HEK293 (cell line): ENCODE results near the gene COG1.

Experiments
- CTCF ChIA-PET: fragments of 350-600 bp; formaldehyde crosslinking; extraction: SDS; loops from one replicate; lab custom pipeline; 2021; ENCODE audit warnings: antibody characterized with exemption; lab: Yijun Ruan, JAX
- POLR2A ChIA-PET: fragments of 300-600 bp; formaldehyde crosslinking; extraction: SDS; loops from one replicate; lab custom pipeline; 2020; ENCODE audit warnings: antibody characterized with exemption, inconsistent platforms; lab: Yijun Ruan, JAX
- H3K27ac ChIP-seq: fragments of 200-500 bp; sonication (Bioruptor generic); 2 replicates; pipeline ENCODE4 v1.5.1; 2014; ENCODE audit warnings: low read depth, low read length, control low read depth, inconsistent platforms; ENCODE audit errors: extremely low read depth
- H3K36me3 ChIP-seq, 2 experiments: fragments of 200-500 bp in 1 of 2; sonication (Bioruptor generic) in 1 of 2; 1 replicate in 1 of 2; 2 replicates in 1 of 2; pipeline ENCODE4 v1.5.1; 2014 to 2017; ENCODE audit warnings: inconsistent platforms in 2 of 2, low read length in 2 of 2; ENCODE audit not compliant: control insufficient read depth in 2 of 2, insufficient read depth in 1 of 2
- H3K4me1 ChIP-seq: fragments of 200-500 bp; sonication (Bioruptor generic); 2 replicates; pipeline ENCODE4 v1.5.1; 2014; ENCODE audit warnings: mild to moderate bottlenecking, low read length, inconsistent platforms; ENCODE audit not compliant: control insufficient read depth, insufficient read depth
- H3K4me3 ChIP-seq: 2 replicates; pipeline ENCODE4 v1.5.1; 2011; ENCODE audit warnings: low read depth, mild to moderate bottlenecking, control low read depth, low read length, moderate library complexity
- H3K9me3 ChIP-seq: fragments of 200-500 bp; sonication (Bioruptor generic); 2 replicates; pipeline ENCODE4 v1.5.1; 2014; ENCODE audit warnings: low read depth, low read length, inconsistent platforms; ENCODE audit not compliant: control insufficient read depth, insufficient read depth
- EGR2 ChIP-seq: fragments of 450-650 bp; formaldehyde crosslinking; IDR thresholded peaks from 2 replicates; pipeline ENCODE4 v1.5.1; 2016; ENCODE audit warnings: low read depth, missing biosample characterization, missing genetic modification characterization
- INSM2 ChIP-seq: fragments of 450-650 bp; formaldehyde crosslinking; IDR thresholded peaks from 2 replicates; pipeline ENCODE4 v1.5.1; 2016; ENCODE audit warnings: missing biosample characterization, missing genetic modification characterization
- MEIS1 ChIP-seq: sonication (generic); formaldehyde crosslinking; IDR thresholded peaks from 2 replicates; pipeline ENCODE4 v1.8.1; 2022; ENCODE audit warnings: missing genetic modification reagents, mild to moderate bottlenecking, borderline replicate concordance
- PRDM1 ChIP-seq: fragments of 450-650 bp; formaldehyde crosslinking; IDR thresholded peaks from 2 replicates; pipeline ENCODE4; 2016; ENCODE audit warnings: missing biosample characterization, missing genetic modification characterization
- REPIN1 ChIP-seq: fragments of 450-650 bp; formaldehyde crosslinking; IDR thresholded peaks from 2 replicates; pipeline ENCODE4 v1.5.1; 2017; ENCODE audit warnings: missing biosample characterization, missing genetic modification characterization, low read depth
- TRIM28 ChIP-seq: IDR thresholded peaks from 2 replicates; pipeline ENCODE4 v1.6.1; 2011; ENCODE audit warnings: low read length, control low read depth, borderline replicate concordance
- ZBTB20 ChIP-seq: fragments of 450-650 bp; formaldehyde crosslinking; IDR thresholded peaks from 2 replicates; pipeline ENCODE4 v1.5.1; 2016; ENCODE audit warnings: missing biosample characterization, missing genetic modification characterization
- ZNF223 ChIP-seq: fragments of 450-650 bp; formaldehyde crosslinking; IDR thresholded peaks from 2 replicates; pipeline ENCODE4 v1.5.1; 2016; ENCODE audit warnings: missing biosample characterization, missing genetic modification characterization
- ZNF335 ChIP-seq: fragments of 450-650 bp; formaldehyde crosslinking; conservative IDR thresholded peaks from 2 replicates; pipeline ENCODE4 v1.5.1; 2016; ENCODE audit warnings: missing biosample characterization, missing genetic modification characterization
- ZNF530 ChIP-seq: fragments of 450-650 bp; formaldehyde crosslinking; IDR thresholded peaks from 2 replicates; pipeline ENCODE4 v1.5.1; 2016; ENCODE audit warnings: low read depth, missing biosample characterization, missing genetic modification characterization
- ZNF585B ChIP-seq: fragments of 450-650 bp; formaldehyde crosslinking; IDR thresholded peaks from 2 replicates; pipeline ENCODE4 v1.5.1; 2016; ENCODE audit warnings: missing biosample characterization, missing genetic modification characterization
- ZNF658 ChIP-seq: fragments of 450-650 bp; formaldehyde crosslinking; IDR thresholded peaks from 2 replicates; pipeline ENCODE4; 2016; ENCODE audit warnings: missing biosample characterization, missing genetic modification characterization
- ZSCAN16 ChIP-seq: fragments of 450-650 bp; formaldehyde crosslinking; IDR thresholded peaks from 2 replicates; pipeline ENCODE4 v1.5.1; 2016; ENCODE audit warnings: missing biosample characterization, missing genetic modification characterization
- ZSCAN30 ChIP-seq: fragments of 450-650 bp; IDR thresholded peaks from 2 replicates; pipeline ENCODE4 v1.5.1; 2018; ENCODE audit warnings: missing biosample characterization, mild to moderate bottlenecking, missing genetic modification characterization, moderate library complexity
- TF ChIP-seq, protein P1 (sequence below): fragments of 450-650 bp; IDR thresholded peaks from 2 replicates; pipeline ENCODE4 v1.5.1; 2018; ENCODE audit warnings: missing biosample characterization, mild to moderate bottlenecking, missing genetic modification characterization
- TF ChIP-seq, protein P2 (sequence below): fragments of 450-650 bp; formaldehyde crosslinking; IDR thresholded peaks from 2 replicates; pipeline ENCODE4 v1.5.1; 2017; ENCODE audit warnings: missing biosample characterization, missing genetic modification characterization

The COG1 gene

GRCh38 chr17:73187203-73187769 lies 5.6 kb upstream of the COG1 start:
- Histone ChIP-seq H3K27ac (no peak overlapping the region), H3K9me3 (no peaks in the 10 kb centered on the region), H3K4me3 (no peak overlapping the region), H3K36me3 (peaks cover 0 to 3% of the 10 kb centered on the region in 2 experiments; a peak in 1 of 3 replicates), H3K4me1 (0 out of 2 replicates have a peak, but pooled peaks cover 8% of the 10 kb centered on the region)
- ChIA-PET POLR2A (interaction anchor here (0.7 kb wide), 1 partner anchor 201 kb away, joined by 7 read pairs; no protein-coding TSS in a partner anchor), CTCF (interaction anchor here (1.3 to 9.5 kb wide), 3 partner anchors 183 to 631 kb away, joined by 5 to 206 read pairs (median 38); no protein-coding TSS in a partner anchor)
- TF ChIP-seq PRDM1 = peak; percentile 94
- TF ChIP-seq, protein P1, sequence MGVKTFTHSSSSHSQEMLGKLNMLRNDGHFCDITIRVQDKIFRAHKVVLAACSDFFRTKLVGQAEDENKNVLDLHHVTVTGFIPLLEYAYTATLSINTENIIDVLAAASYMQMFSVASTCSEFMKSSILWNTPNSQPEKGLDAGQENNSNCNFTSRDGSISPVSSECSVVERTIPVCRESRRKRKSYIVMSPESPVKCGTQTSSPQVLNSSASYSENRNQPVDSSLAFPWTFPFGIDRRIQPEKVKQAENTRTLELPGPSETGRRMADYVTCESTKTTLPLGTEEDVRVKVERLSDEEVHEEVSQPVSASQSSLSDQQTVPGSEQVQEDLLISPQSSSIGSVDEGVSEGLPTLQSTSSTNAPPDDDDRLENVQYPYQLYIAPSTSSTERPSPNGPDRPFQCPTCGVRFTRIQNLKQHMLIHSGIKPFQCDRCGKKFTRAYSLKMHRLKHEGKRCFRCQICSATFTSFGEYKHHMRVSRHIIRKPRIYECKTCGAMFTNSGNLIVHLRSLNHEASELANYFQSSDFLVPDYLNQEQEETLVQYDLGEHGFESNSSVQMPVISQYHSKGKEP = no peak
- peak; percentile 19; the same call in 1 of the 2 replicates for TF ChIP-seq TRIM28
- TF ChIP-seq MEIS1 (CRISPR knock-in tag) = no peak
- no peak for TF ChIP-seq ZBTB20 (tag by site-specific recombination)
- peak; percentile 62; the same call in 1 of the 2 replicates for TF ChIP-seq ZSCAN16 (tag by site-specific recombination)
- TF ChIP-seq ZNF530 (tag by site-specific recombination) = no peak
- peak; percentile 33; the same call in 1 of the 2 replicates for TF ChIP-seq EGR2 (tag by site-specific recombination)
- TF ChIP-seq ZNF585B (tag by site-specific recombination) = peak; percentile 77

GRCh38 chr17:73188011-73188410 lies 4.8 kb upstream of the COG1 start:
- Histone ChIP-seq H3K36me3 (peaks cover 0 to 3% of the 10 kb centered on the region in 2 experiments; a peak in 1 of 3 replicates), H3K4me1 (0 out of 2 replicates have a peak, but pooled peaks cover 8% of the 10 kb centered on the region), H3K9me3 (no peaks in the 10 kb centered on the region), H3K4me3 (no peak overlapping the region), H3K27ac (no peak overlapping the region)
- ChIA-PET CTCF (interaction anchor here (0.6 to 9.5 kb wide), 9 partner anchors 8 to 1078 kb away, joined by 3 to 206 read pairs (median 13); no protein-coding TSS in a partner anchor), POLR2A (interaction anchor here (0.7 kb wide), 1 partner anchor 67 kb away, joined by 5 read pairs; no protein-coding TSS in a partner anchor)
- TF ChIP-seq REPIN1 (tag by site-specific recombination) (no peak), ZNF335 (no peak), ZNF658 (tag by site-specific recombination) (no peak), INSM2 (tag by site-specific recombination) (no peak), ZNF223 (no peak), ZSCAN30 (no peak)
- TF ChIP-seq, protein P2, sequence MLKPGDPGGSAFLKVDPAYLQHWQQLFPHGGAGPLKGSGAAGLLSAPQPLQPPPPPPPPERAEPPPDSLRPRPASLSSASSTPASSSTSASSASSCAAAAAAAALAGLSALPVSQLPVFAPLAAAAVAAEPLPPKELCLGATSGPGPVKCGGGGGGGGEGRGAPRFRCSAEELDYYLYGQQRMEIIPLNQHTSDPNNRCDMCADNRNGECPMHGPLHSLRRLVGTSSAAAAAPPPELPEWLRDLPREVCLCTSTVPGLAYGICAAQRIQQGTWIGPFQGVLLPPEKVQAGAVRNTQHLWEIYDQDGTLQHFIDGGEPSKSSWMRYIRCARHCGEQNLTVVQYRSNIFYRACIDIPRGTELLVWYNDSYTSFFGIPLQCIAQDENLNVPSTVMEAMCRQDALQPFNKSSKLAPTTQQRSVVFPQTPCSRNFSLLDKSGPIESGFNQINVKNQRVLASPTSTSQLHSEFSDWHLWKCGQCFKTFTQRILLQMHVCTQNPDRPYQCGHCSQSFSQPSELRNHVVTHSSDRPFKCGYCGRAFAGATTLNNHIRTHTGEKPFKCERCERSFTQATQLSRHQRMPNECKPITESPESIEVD = no peak
